Calu3 (cell line): Measurements from ENCODE around the gene NELL1. TPM values are rescaled to one million over a fixed set of nuclear protein-coding genes. Genes with fewer than 3 reads are reported as not detected.
A peak's percentile ranks its signal among the peaks of the same experiment; 100 is the strongest.

Experiments used
- BruUV-seq: library from RNA; stranded (reverse); fragments of 400-500 nt; replicated peaks from 2 replicates; lab custom pipeline; 2021; lab: Mats Ljungman, UMichigan
- CTCF ChIA-PET: fragments of 300-600 bp; sonication (Branson Sonifier 250); formaldehyde crosslinking; loops from one replicate; lab custom pipeline; 2022; ENCODE audit warnings: antibody characterized with exemption; lab: Charles Lee
- DNase-seq: peaks from one replicate; pipeline ENCODE4 v3.0.0; 2022
- H3K27ac Mint-ChIP-seq: one replicate; pipeline ENCODE4 v1.8.0; 2022; ENCODE audit warnings: mixed read lengths; ENCODE audit not compliant: unreplicated experiment
- H3K27me3 Mint-ChIP-seq: one replicate; pipeline ENCODE4 v1.8.0; 2022; ENCODE audit warnings: mixed read lengths; ENCODE audit not compliant: unreplicated experiment
- H3K36me3 Mint-ChIP-seq: one replicate; pipeline ENCODE4 v1.8.0; 2022; ENCODE audit warnings: mild to moderate bottlenecking, moderate library complexity, mixed read lengths; ENCODE audit not compliant: insufficient read depth, unreplicated experiment
- H3K4me1 Mint-ChIP-seq: one replicate; pipeline ENCODE4 v1.8.0; 2022; ENCODE audit warnings: mild to moderate bottlenecking, low read depth, mixed read lengths; ENCODE audit not compliant: unreplicated experiment
- H3K4me3 Mint-ChIP-seq: one replicate; pipeline ENCODE4 v1.8.0; 2022; ENCODE audit warnings: mild to moderate bottlenecking, low read depth, moderate library complexity, mixed read lengths; ENCODE audit not compliant: unreplicated experiment
- H3K9me3 Mint-ChIP-seq: one replicate; pipeline ENCODE4 v1.8.0; 2022; ENCODE audit warnings: low read depth, mixed read lengths; ENCODE audit not compliant: unreplicated experiment
- CTCF ChIP-seq: fragments of 200-600 bp; IDR thresholded peaks from one replicate; pipeline ENCODE4 v1.8.0; 2022; ENCODE audit warnings: antibody characterized with exemption; ENCODE audit not compliant: unreplicated experiment
- intact Hi-C: fragments of 100-400 bp; cut with micrococcal nuclease; formaldehyde crosslinking; loops from one replicate; pipeline ENCODE4 v1.10.0; 2022; ENCODE audit not compliant: unreplicated experiment
- total RNA-seq: library from RNA; stranded (reverse); gene quantifications from 2 replicates; pipeline ENCODE4 v1.2.3, GENCODE V29; 2022

The NELL1 gene
- total RNA-seq, 1 experiment from 2014 or later = not detected

- no peaks in the 10 kb centered on the region for H3K36me3 Mint-ChIP-seq
- CTCF ChIA-PET = no interaction called here
- H3K27ac Mint-ChIP-seq = no peak overlapping the region
- H3K4me3 Mint-ChIP-seq = no peak overlapping the region
- no TSS peak for BruUV-seq
- H3K27me3 Mint-ChIP-seq = peaks cover 57% of the 10 kb centered on the region
- no peaks in the 10 kb centered on the region for H3K4me1 Mint-ChIP-seq
- TF ChIP-seq CTCF = no peak
- no peak for DNase-seq
- H3K9me3 Mint-ChIP-seq = no peaks in the 10 kb centered on the region
- intact Hi-C loops = no loop called here
Observed at GRCh38 chr11:20639688-20640087, 29.7 kb upstream of the NELL1 start.

GRCh38 chr11:20640401-20640800 is 29.0 kb upstream of the NELL1 start:
- intact Hi-C loops = no loop called here
- no peaks in the 10 kb centered on the region for H3K9me3 Mint-ChIP-seq
- H3K27ac Mint-ChIP-seq = no peak overlapping the region
- no TSS peak for BruUV-seq
- H3K4me1 Mint-ChIP-seq = no peaks in the 10 kb centered on the region
- CTCF ChIA-PET = no interaction called here
- no peak overlapping the region for H3K4me3 Mint-ChIP-seq
- peaks cover 61% of the 10 kb centered on the region for H3K27me3 Mint-ChIP-seq
- no peak for TF ChIP-seq CTCF
- DNase-seq = no peak
- H3K36me3 Mint-ChIP-seq = no peaks in the 10 kb centered on the region

GRCh38 chr11:20644360-20644759 is 25.0 kb upstream of the NELL1 start:
- no peak for DNase-seq
- no peak overlapping the region for H3K27ac Mint-ChIP-seq
- H3K4me1 Mint-ChIP-seq = no peaks in the 10 kb centered on the region
- TF ChIP-seq CTCF = no peak
- BruUV-seq = no TSS peak
- no peaks in the 10 kb centered on the region for H3K9me3 Mint-ChIP-seq
- peaks cover 30% of the 10 kb centered on the region for H3K27me3 Mint-ChIP-seq
- no peak overlapping the region for H3K4me3 Mint-ChIP-seq
- CTCF ChIA-PET = no interaction called here
- intact Hi-C loops = no loop called here
- H3K36me3 Mint-ChIP-seq = no peaks in the 10 kb centered on the region

GRCh38 chr11:20647976-20648565 is 21.3 kb upstream of the NELL1 start:
- Mint-ChIP-seq H3K9me3 (no peaks in the 10 kb centered on the region), H3K4me1 (no peaks in the 10 kb centered on the region), H3K27ac (no peak overlapping the region), H3K4me3 (no peak overlapping the region), H3K27me3 (peaks cover 22% of the 10 kb centered on the region), H3K36me3 (no peaks in the 10 kb centered on the region)
- DNase-seq = peak; percentile 61
- TF ChIP-seq CTCF = peak; percentile 87
- CTCF ChIA-PET = interaction anchor here (0.7 kb wide), 1 partner anchor 1505 kb away, joined by 5 read pairs; no protein-coding TSS in a partner anchor
- intact Hi-C loops = loop anchor here (1.0 to 2.0 kb wide), 3 partner anchors 863 to 1656 kb away; no protein-coding TSS in a partner anchor
- BruUV-seq = no TSS peak
